Measurements from ENCODE around the gene CDH11.

CDH11 gene

DNA sequence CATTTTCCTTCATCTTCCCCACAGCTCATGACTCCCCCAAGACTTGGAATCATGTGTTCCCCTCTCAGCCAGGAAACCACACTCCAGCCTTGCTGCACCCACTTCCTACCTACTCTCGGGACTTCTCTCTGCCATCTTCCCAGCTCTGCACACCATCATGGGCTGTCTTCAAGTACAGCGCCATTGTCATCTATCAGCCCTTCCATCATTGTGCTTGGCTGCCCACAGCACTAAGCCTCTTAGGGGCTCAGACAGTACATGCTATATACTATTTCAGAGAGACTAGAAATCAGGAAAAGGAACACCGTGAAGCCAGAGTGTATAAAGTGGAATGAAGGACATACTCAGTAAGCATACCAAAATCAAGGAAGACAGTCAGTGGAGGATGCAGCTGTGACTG lies 64.7 kb downstream of the CDH11 start:
- Histone ChIP-seq H3K36me3 (ENCODE audit: control insufficient read depth, low read length) (no peaks in the 10 kb centered on the region), H3K4me3 (ENCODE audit: low read length) (no peak overlapping the region), H3K4me2 (ENCODE audit: low read length) (no peak overlapping the region), H3K27me3 (ENCODE audit: control insufficient read depth, low read length) (no peaks in the 10 kb centered on the region), H3K9me2 (replicated peaks; ENCODE audit: control insufficient read depth, low read length) (no peaks in the 10 kb centered on the region), H3K79me2 (ENCODE audit: control insufficient read depth, low read length) (no peaks in the 10 kb centered on the region), H3K27ac (ENCODE audit: low read depth, low read length) (no peak overlapping the region), H4K20me1 (ENCODE audit: control insufficient read depth, insufficient read depth, low read depth, low read length) (no peaks in the 10 kb centered on the region), H3F3A (ENCODE audit: control insufficient read depth, insufficient read depth) (no peaks in the 10 kb centered on the region), H3K4me1 (ENCODE audit: control insufficient read depth, low read length) (no peaks in the 10 kb centered on the region), H3K9me3 (ENCODE audit: control insufficient read depth, insufficient read depth, low read length) (no peaks in the 10 kb centered on the region)
- no peak for TF ChIP-seq EZH2phosphoT487 (IDR thresholded peaks at IDR 0.05; ENCODE audit: borderline replicate concordance, low read length)
- no peak for TF ChIP-seq CTCF (IDR thresholded peaks at IDR 0.05; ENCODE audit: low read depth, low read length, poor library complexity, severe bottlenecking)

- H3K4me2 ChIP-seq (ENCODE audit: low read length), result no peak overlapping the region
- no peaks in the 10 kb centered on the region for H3K4me1 ChIP-seq (ENCODE audit: control insufficient read depth, low read length)
- no peak overlapping the region for H3K4me3 ChIP-seq (ENCODE audit: low read length)
- H3K27me3 ChIP-seq (ENCODE audit: control insufficient read depth, low read length), result no peaks in the 10 kb centered on the region
- no peak overlapping the region for H3K27ac ChIP-seq (ENCODE audit: low read depth, low read length)
- H3K36me3 ChIP-seq (ENCODE audit: control insufficient read depth, low read length), result no peaks in the 10 kb centered on the region
- no peaks in the 10 kb centered on the region for H3K79me2 ChIP-seq (ENCODE audit: control insufficient read depth, low read length)
- no peaks in the 10 kb centered on the region for H3F3A ChIP-seq (ENCODE audit: control insufficient read depth, insufficient read depth)
- H3K9me2 ChIP-seq (replicated peaks; ENCODE audit: control insufficient read depth, low read length), result no peaks in the 10 kb centered on the region
- no peaks in the 10 kb centered on the region for H4K20me1 ChIP-seq (ENCODE audit: control insufficient read depth, insufficient read depth, low read depth, low read length)
- TF ChIP-seq CTCF (IDR thresholded peaks at IDR 0.05; ENCODE audit: low read depth, low read length, poor library complexity, severe bottlenecking), result no peak
- no peaks in the 10 kb centered on the region for H3K9me3 ChIP-seq (ENCODE audit: control insufficient read depth, insufficient read depth, low read length)
Observed at GRCh38 chr16:65054457-65054856, 67.4 kb downstream of the CDH11 start.

- no peaks in the 10 kb centered on the region for H3F3A ChIP-seq (ENCODE audit: control insufficient read depth, insufficient read depth)
- H3K27me3 ChIP-seq (ENCODE audit: control insufficient read depth, low read length), result no peaks in the 10 kb centered on the region
- no peak overlapping the region for H3K27ac ChIP-seq (ENCODE audit: low read depth, low read length)
- H3K79me2 ChIP-seq (ENCODE audit: control insufficient read depth, low read length), result no peaks in the 10 kb centered on the region
- no peak overlapping the region for H3K4me3 ChIP-seq (ENCODE audit: low read length)
- TF ChIP-seq CTCF (IDR thresholded peaks at IDR 0.05; ENCODE audit: low read depth, low read length, poor library complexity, severe bottlenecking), result no peak
- no peak for TF ChIP-seq EZH2phosphoT487 (IDR thresholded peaks at IDR 0.05; ENCODE audit: borderline replicate concordance, low read length)
- no peaks in the 10 kb centered on the region for H3K9me3 ChIP-seq (ENCODE audit: control insufficient read depth, insufficient read depth, low read length)
- H3K36me3 ChIP-seq (ENCODE audit: control insufficient read depth, low read length), result no peaks in the 10 kb centered on the region
- no peaks in the 10 kb centered on the region for H3K4me1 ChIP-seq (ENCODE audit: control insufficient read depth, low read length)
- no peaks in the 10 kb centered on the region for H3K9me2 ChIP-seq (replicated peaks; ENCODE audit: control insufficient read depth, low read length)
- no peaks in the 10 kb centered on the region for H4K20me1 ChIP-seq (ENCODE audit: control insufficient read depth, insufficient read depth, low read depth, low read length)
- no peak overlapping the region for H3K4me2 ChIP-seq (ENCODE audit: low read length)
Observed at GRCh38 chr16:65049679-65050078, 72.2 kb downstream of the CDH11 start.

DNA sequence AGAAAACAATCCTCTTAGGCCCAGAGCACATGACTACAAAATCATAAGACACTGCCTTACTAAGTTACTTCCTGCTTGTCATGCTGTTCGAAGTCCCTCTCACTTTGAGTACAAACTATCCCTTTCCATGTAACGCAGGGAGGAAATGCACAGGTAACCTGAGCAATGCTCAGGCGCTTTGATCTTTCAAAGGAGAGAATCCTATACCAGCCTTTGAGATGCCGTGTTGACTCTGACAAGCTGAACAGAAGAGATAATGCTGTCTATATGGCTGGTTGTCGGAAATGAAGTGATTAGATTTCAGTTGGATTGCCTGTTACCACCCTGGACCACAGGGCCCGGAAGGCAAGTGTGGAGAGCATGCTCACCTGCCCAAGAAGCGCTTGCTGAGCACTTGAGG lies 75.9 kb downstream of the CDH11 start:
- Histone ChIP-seq H3K9me2 (replicated peaks; ENCODE audit: control insufficient read depth, low read length) (no peaks in the 10 kb centered on the region), H4K20me1 (ENCODE audit: control insufficient read depth, insufficient read depth, low read depth, low read length) (no peaks in the 10 kb centered on the region), H3K27ac (ENCODE audit: low read depth, low read length) (no peak overlapping the region), H3K4me3 (ENCODE audit: low read length) (no peak overlapping the region), H3F3A (ENCODE audit: control insufficient read depth, insufficient read depth) (no peaks in the 10 kb centered on the region), H3K27me3 (ENCODE audit: control insufficient read depth, low read length) (no peaks in the 10 kb centered on the region), H3K4me2 (ENCODE audit: low read length) (no peak overlapping the region), H3K79me2 (ENCODE audit: control insufficient read depth, low read length) (no peaks in the 10 kb centered on the region), H3K9me3 (ENCODE audit: control insufficient read depth, insufficient read depth, low read length) (no peaks in the 10 kb centered on the region), H3K4me1 (ENCODE audit: control insufficient read depth, low read length) (no peaks in the 10 kb centered on the region), H3K36me3 (ENCODE audit: control insufficient read depth, low read length) (no peaks in the 10 kb centered on the region)
- TF ChIP-seq EZH2phosphoT487 (IDR thresholded peaks at IDR 0.05; ENCODE audit: borderline replicate concordance, low read length), result no peak
- no peak for TF ChIP-seq CTCF (IDR thresholded peaks at IDR 0.05; ENCODE audit: low read depth, low read length, poor library complexity, severe bottlenecking)

Measured in DOHH2 (cell line).